Activated T-cell treated with anti-CD3 and anti-CD28 coated beads for 4 hours (primary cell): Measurements from ENCODE around the gene ST6GAL1.

Experiments used
- DNase-seq: peaks from one replicate; pipeline ENCODE4 v3.0.0-alpha.2; 2020

Gene ST6GAL1

GRCh38 chr3:187061748-187062147 lies 131.4 kb downstream of the ST6GAL1 start:
- DNase-seq, result no peak

- no peak for DNase-seq
Observed at GRCh38 chr3:187062526-187063177, 132.3 kb downstream of the ST6GAL1 start.

DNA sequence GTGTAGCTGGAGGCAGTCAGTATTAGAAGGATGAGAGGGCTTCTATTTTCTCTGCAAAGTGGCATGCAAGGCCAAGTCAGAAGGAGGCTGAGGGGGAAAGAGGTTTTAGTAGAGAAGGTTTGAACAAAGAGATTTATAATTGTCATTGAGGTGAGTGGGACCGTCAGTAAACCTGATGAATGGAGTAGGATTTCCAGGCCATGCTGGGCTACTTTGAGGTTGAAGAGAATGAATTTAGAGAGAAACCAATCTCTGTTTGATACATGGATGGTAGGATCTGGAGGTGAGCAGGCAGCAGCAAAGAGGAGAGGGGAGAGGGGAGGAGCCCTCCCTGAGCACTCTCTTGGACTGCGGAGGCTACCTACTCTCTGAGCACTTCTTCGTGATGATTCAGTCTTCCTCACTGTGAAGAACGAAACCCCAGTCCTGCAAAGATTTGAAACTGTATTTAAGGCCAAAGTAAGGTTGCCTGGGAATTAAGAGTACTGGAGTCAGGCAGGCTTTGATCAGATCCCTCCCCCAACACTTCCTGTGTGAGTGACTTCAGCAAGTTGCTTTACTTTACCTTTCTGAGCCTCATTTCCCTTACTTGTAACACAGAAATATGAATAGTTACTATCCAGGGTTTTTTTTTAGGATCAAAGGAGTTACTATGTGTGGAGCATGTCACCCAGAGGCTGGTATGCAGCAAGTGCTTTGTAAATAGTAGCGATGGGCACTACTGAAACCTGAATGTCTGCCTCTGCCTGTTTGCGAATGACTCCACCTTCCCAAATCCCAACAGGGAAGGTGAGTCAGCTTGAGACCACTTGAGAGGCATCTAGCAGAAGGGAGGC lies 133.2 kb downstream of the ST6GAL1 start:
- no peak for DNase-seq

GRCh38 chr3:187064210-187065115 lies 134.1 kb downstream of the ST6GAL1 start:
- no peak for DNase-seq

DNA sequence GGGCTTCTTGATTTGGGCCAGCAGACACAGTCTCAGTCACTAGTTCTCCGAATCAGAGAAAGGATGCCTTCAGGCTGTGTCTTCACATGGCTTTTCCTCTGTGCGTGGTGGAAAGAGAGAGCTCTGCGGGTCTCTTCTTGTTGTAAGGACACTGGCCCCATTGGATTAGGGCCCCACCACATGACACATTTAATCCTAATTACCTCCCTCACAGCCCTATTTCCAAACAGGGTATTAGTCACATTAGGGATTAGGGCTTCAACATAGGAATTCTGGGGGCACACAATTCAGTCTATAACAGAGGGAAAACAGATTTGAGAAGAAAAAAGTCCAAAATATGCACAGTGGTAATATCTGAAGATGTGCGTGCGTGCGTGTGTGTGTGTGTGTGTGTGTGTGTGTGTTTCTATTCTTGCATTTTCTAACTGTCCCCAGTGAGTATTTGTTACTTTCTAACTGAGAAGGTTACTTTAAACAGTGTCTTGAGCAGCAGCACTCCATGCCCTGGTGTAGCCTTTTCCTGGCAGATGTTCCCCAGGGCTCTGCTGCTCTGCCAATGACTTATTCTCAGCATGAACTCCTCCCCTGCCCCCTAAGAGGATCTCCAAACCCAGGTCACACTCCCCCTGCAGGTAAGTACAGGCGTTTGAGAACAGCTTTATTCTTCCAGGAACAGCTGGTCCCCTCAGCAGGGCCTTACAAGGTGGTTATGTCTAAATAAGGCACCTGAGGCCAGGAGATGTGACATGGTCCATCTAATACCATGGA lies 136.1 kb downstream of the ST6GAL1 start:
- peak; percentile 40 for DNase-seq

DNA sequence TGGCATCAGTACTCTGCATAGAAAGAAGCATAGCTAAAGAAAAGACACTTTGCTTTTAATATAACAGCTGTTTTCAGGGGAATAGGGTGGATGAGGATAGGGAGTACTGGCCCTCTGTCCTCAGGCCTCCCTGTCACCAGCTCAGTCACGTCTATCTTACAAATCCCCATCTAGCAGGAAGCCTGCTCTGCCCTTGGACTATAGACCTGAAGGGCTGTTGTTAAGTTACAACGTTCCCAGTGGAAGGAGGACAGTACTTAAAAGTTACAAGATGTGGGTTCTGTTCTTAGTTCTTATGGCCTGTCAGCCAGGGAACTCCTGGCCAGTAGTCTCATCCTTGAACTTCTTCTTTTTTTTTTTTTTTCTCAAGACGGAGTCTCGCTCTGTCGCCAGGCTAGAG lies 138.5 kb downstream of the ST6GAL1 start:
- no peak for DNase-seq

DNA sequence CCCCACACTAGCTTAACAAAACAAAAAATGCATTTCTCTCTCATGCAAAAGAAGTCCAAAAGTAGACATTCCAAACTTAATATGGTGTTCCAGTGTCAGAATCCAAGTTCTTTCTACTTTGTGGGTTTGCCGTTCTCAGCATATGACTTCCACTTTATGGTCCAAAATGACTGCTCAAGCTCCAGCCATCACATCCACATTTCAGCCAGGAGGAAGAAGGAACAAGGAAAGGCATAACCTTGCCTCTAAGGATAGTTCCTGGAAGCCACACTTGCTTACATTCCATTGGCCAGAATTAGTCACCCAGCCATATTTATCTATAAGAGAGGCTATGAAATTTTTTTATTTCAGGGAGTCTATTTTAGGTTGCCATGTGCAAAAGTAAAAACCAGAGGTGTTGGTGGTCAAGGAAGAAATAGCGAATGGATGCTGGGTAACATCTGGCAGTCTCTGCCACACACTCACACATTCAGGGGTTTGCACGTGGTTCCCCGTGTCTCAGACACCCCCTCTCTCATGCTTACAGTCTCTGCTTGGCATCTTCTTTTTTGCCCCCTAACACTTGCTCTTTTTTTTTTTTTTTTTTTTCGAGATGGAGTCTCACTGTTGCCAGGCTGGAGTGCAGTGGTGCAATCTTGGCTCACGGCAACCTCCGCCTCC lies 139.7 kb downstream of the ST6GAL1 start:
- DNase-seq, result no peak

GRCh38 chr3:187072102-187072501 lies 141.8 kb downstream of the ST6GAL1 start:
- no peak for DNase-seq

DNA sequence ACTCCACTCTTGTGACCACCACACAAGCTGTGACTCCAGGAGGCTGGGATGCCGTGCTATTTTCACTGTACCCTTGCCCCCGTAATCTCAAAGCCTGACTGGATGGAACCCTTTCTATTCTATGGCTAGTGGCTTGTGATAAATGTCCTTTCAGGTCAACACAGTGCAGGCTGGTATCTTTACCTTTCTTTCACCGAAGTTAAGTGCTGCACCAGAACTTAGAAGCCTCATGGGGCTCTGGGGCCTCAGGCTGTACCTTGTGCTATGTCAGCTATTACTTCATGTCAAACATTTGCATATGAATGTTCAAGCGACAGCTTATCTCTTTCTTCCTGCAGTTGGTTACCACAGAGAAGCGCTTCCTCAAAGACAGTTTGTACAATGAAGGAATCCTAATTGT lies 142.2 kb downstream of the ST6GAL1 start:
- no peak for DNase-seq

DNA sequence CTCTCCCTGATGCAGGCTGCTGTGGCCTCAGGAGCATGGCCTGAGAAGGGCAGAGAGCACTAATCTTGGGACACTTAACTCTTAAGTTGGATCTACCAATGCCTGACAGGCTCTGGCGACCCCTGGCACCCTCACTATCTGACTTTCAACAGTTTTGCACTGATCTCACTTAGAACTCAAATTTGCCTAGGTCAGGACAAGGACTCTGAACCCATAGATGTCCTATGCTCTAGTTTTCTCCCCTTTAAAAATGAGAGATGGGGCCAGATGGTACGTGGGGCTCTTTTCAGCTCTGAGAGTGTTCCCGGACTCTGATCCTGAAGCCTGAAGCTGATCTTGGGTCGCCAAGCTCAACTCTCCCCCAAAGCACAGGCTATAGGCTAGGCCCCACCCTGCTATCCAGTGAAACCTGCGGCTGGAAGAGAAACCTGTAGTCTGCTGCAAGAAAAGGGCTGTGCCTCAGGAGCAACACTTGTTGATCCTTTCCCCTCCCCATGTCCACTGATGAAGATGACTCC lies 143.3 kb downstream of the ST6GAL1 start:
- DNase-seq, result no peak

- no peak for DNase-seq
Observed at GRCh38 chr3:187074846-187075245, 144.5 kb downstream of the ST6GAL1 start.

DNA sequence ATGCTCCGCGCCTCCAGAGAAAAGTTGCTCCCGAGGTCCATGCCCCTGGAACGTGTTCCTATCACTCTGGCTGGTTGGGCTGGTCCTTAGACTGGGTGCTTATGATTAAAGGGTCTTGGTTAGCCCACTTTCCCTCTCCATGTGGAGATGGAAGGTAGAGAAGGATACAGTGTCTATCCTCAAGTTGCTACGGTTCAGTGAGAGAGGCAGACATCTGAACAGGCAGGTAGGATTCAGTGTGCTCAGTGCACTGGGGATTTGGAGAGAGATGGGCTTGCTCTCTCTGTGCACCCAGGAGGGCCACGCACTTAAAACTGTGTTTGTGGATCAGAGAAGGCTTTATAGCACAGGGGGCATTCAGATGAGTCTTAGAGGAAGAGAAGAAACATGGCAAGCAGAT lies 146.0 kb downstream of the ST6GAL1 start:
- DNase-seq, result no peak

- no peak for DNase-seq
Observed at GRCh38 chr3:187077085-187077484, 146.8 kb downstream of the ST6GAL1 start.

GRCh38 chr3:187077537-187077936 lies 147.2 kb downstream of the ST6GAL1 start:
- DNase-seq, result no peak

- DNase-seq, result no peak
Observed at GRCh38 chr3:187079090-187080022, 149.0 kb downstream of the ST6GAL1 start.

DNA sequence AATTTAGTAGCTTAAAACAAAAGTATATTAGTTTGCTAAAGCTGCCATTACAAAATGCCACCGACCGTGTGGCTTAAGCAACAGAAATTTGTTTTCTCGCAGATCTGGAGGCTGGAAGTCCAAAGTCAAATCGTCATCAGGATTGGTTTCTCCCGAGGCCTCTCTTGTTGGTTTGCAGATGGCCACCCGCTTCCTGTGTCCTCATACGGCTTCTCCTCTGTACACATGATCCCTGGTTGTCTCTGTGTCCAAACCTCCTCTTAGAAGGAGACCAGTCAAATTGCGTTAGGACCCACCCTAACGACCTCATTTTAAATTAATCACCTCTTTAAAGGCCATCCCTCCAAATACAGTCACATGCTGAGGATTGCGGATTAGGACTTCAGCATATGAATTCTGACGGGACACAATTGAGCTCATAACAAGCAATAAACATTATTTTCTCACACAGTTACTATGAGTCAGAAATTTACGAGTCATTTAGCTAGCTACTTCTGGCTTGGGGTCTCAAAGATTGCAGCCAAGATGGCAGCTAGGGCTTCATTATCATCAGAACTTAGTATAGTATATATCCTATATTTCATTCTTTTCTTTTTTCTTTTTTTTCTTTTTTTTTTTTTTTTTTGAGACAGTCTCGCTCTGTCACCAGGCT lies 150.6 kb downstream of the ST6GAL1 start:
- no peak for DNase-seq

DNA sequence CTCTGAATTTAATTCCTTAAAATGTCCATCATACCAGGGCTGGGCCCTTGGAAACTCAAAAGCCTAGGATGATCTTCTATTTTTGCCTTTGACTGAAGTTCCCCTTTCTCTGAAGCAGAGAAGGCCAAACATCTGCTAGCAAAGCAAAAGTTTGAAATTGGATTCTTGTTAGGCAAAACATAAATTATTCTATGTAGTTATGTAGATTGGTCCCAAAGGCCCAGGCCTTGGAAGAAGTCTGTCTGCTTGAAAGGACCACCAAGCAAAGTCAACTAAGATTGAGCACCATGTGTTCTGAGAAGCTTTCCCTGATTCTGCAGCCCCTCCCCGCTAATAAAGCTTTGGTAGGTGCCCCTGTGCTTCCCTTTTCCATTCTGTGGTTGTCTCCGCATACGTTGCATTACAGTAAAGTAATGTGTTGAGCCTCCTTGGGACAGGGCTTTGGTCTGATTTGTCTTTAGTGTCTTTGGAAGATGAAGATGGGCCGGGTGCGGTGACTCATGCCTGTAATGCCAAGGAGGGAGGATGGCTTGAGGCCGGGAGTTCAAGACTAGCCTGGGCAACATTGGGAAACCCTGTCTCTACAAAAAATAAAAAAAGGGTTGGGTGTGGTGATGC lies 152.5 kb downstream of the ST6GAL1 start:
- DNase-seq, result no peak

GRCh38 chr3:187084126-187084525 lies 153.8 kb downstream of the ST6GAL1 start:
- DNase-seq, result no peak

DNA sequence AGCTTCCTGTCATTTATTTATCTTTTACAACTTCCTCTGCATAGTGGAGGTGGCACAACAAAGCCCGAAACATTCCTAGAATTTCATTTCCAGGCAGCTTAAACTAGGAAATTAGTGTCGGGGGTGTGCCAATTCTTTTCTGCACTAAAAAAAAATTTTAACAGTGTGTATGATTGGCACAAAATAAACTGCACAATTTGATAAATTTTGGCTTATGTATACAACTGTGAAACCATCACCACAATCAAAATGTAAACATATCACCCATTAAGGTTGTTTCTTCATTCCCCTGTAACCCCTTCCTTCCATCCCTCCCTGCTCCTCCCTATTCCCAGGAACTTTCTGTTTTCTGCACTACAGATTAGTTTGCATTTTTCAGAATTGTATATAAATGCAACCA lies 154.3 kb downstream of the ST6GAL1 start:
- DNase-seq, result no peak
